Islet precursor cell (in vitro differentiated cells): ENCODE results near the gene CTCFL.

ENCODE experiments used
- DNase-seq: peaks from one replicate; pipeline ENCODE4 v3.0.0-alpha.2; 2018

Gene CTCFL

GRCh38 chr20:57460781-57461465 lies 64.0 kb downstream of the CTCFL start:
- DNase-seq = no peak

- DNase-seq = peak; percentile 61
Measured at GRCh38 chr20:57459897-57460296, 65.0 kb downstream of the CTCFL start.

- DNase-seq = no peak
Measured at GRCh38 chr20:57459278-57459677, 65.7 kb downstream of the CTCFL start.

- DNase-seq = no peak
Measured at GRCh38 chr20:57458400-57459160, 66.4 kb downstream of the CTCFL start.

GRCh38 chr20:57457243-57458095 lies 67.5 kb downstream of the CTCFL start:
- DNase-seq = no peak

- no peak for DNase-seq
Measured at GRCh38 chr20:57456116-57456515, 68.8 kb downstream of the CTCFL start.

GRCh38 chr20:57455386-57455785 lies 69.6 kb downstream of the CTCFL start:
- no peak for DNase-seq

- no peak for DNase-seq
Measured at GRCh38 chr20:57451795-57452661, 72.9 kb downstream of the CTCFL start.

- no peak for DNase-seq
Measured at GRCh38 chr20:57451431-57451794, 73.5 kb downstream of the CTCFL start.

- DNase-seq = no peak
Measured at GRCh38 chr20:57450931-57451330, 74.0 kb downstream of the CTCFL start.

GRCh38 chr20:57450419-57450818 lies 74.5 kb downstream of the CTCFL start:
- peak; percentile 73 for DNase-seq

GRCh38 chr20:57449398-57450354 lies 75.3 kb downstream of the CTCFL start:
- no peak for DNase-seq

- DNase-seq = no peak
Measured at GRCh38 chr20:57448764-57449354, 76.1 kb downstream of the CTCFL start.
